GM21526 (cell line): Measurements from ENCODE around the gene PLSCR1.
"Not testable (repeated sequence)": the region's sequence is repeated elsewhere in the genome, so short reads cannot be mapped to it uniquely, and the experiment has no call there.

Source experiments
- ATAC-seq: cut with Tn5 transposase; IDR thresholded peaks from one replicate; pipeline ENCODE4 v1.9.1; 2021; ENCODE audit warnings: moderate library complexity; ENCODE audit not compliant: unreplicated experiment, low FRiP score

Gene PLSCR1

GRCh38 chr3:146519810-146520209, 24.6 kb downstream of the PLSCR1 start:
- no peak for ATAC-seq

- no peak for ATAC-seq
Measured at GRCh38 chr3:146517684-146518435, 26.5 kb downstream of the PLSCR1 start.

GRCh38 chr3:146513386-146514051, 30.9 kb downstream of the PLSCR1 start:
- ATAC-seq: no peak

GRCh38 chr3:146511402-146512134, 32.8 kb downstream of the PLSCR1 start:
- ATAC-seq: no peak

- ATAC-seq: no peak
Measured at GRCh38 chr3:146507331-146508120, 36.9 kb downstream of the PLSCR1 start.

GRCh38 chr3:146505516-146505915, 38.9 kb downstream of the PLSCR1 start:
- ATAC-seq: no peak

- ATAC-seq: no peak
Measured at GRCh38 chr3:146504498-146505197, 39.8 kb downstream of the PLSCR1 start.

GRCh38 chr3:146503461-146504202, 40.8 kb downstream of the PLSCR1 start:
- ATAC-seq: peak; percentile 98

- no peak for ATAC-seq
Measured at GRCh38 chr3:146502887-146503460, 41.4 kb downstream of the PLSCR1 start.

GRCh38 chr3:146501752-146502151, 42.7 kb downstream of the PLSCR1 start:
- peak; percentile 46 for ATAC-seq

- no peak for ATAC-seq
Measured at GRCh38 chr3:146499701-146500100, 44.7 kb downstream of the PLSCR1 start.

- ATAC-seq: no peak
Measured at GRCh38 chr3:146498002-146498736, 46.2 kb downstream of the PLSCR1 start.

GRCh38 chr3:146497145-146497843, 47.1 kb downstream of the PLSCR1 start:
- ATAC-seq: not testable (repeated sequence)

GRCh38 chr3:146496726-146497125, 47.7 kb downstream of the PLSCR1 start:
- no peak for ATAC-seq

- no peak for ATAC-seq
Measured at GRCh38 chr3:146496251-146496650, 48.2 kb downstream of the PLSCR1 start.

- ATAC-seq: no peak
Measured at GRCh38 chr3:146493761-146494160, 50.6 kb downstream of the PLSCR1 start.

- no peak for ATAC-seq
Measured at GRCh38 chr3:146493221-146493620, 51.2 kb downstream of the PLSCR1 start.

GRCh38 chr3:146491303-146491702, 53.1 kb downstream of the PLSCR1 start:
- no peak for ATAC-seq
